GM19467 (cell line): Measurements from ENCODE around the gene DMAC2.
"Not testable (repeated sequence)": the region's sequence is repeated elsewhere in the genome, so short reads cannot be mapped to it uniquely, and the experiment has no call there.

Experiments used
- ATAC-seq: cut with Tn5 transposase; IDR thresholded peaks from one replicate; pipeline ENCODE4 v1.9.1; 2021; ENCODE audit warnings: mild to moderate bottlenecking, moderate library complexity; ENCODE audit not compliant: unreplicated experiment

The DMAC2 gene

DNA sequence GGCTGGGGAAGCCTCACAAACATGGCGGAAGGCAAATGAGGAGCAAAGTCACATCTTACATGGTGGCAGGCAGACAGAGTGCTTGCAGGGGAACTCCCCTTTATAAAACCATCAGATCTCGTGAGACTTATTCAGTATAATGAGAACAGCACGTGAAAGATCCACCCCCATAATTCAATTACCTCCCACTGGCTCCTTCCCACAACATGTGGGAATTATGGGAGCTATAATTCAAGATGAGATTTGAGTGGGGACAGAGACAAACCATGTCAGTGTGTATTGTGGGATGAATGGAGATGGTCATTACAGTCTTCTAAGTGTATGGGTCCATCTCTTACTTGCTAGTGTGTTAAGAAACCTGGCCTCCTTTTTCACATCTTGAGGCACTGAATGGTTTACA, 37.7 kb downstream of the DMAC2 start:
- no peak for ATAC-seq

DNA sequence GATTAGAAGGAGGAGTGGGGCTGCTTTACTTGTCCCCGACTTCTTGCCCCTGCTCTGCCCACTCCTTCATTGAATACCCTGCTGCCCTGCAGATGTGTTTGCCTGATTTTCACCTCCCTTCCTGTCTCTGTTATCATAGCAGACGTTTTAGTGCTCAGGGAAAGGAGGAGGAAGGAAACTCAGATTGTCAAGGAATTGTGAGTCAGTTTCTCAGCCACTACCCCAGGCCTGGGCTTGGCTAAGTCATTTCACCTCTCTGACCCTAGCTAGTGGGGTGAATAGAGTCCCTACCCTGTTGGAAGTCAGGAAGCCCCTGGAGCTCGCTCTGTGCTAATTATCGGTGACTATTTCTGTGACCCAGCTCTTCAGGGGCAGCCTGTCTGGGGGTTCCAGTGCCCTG, 38.2 kb downstream of the DMAC2 start:
- ATAC-seq = no peak

DNA sequence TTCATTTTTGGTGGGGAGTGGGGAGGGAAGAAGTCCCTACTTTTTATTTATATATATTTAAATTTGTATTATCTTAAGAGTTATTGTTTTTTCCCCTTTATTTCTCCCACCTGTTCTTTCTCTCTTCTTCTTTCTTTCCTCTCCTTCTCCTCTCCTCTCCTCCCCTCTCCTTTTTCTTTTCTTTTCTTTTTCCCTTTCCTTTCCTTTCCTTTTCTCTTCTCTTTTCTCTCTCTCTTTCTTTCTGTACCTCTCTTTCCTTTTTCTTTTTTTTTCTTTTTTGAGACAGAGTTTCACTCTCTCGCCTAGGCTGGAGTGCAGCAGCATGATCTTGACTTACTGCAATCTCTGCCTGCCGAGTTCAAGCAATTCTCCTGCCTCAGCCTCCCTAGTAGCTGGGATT, 40.2 kb downstream of the DMAC2 start:
- no peak for ATAC-seq

DNA sequence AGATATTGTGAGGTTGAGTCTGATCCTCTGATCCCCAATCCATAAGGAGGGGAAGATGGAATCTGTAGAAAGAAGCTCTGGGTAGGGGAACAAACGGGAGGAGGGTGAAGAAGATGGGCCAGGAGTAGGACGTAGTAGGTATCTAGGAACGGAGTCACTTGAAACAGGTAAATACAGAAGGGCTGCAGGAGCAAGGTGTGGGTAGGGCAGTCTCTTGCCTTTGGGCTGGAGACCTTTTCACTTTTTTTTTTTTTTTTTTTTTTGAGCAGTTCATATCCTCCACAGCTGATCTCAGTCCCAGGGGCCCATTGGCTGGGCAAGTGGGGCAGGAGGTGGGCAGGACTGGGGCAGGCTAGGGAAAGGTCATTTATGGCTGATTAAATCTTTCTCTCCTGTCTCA, 40.6 kb downstream of the DMAC2 start:
- ATAC-seq = no peak

DNA sequence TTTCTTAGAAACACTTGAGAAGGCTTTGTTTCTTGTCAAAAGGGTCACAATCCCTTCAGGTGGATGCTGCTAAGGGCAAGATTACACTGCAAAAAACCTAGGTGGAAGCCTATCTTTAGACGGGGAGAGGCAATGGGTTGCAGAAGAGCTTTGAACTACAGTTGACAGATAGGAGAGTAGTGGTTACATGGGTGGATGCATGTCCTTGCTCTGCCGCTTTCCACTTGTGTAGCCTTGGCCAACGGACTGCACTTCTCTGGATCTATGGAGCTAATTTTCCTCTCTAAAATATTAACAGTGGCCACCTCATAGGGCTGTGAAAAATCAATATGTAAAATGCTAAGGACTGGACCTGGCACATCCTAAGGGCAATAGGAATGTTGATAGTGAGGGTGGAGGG, 41.1 kb downstream of the DMAC2 start:
- no peak for ATAC-seq

DNA sequence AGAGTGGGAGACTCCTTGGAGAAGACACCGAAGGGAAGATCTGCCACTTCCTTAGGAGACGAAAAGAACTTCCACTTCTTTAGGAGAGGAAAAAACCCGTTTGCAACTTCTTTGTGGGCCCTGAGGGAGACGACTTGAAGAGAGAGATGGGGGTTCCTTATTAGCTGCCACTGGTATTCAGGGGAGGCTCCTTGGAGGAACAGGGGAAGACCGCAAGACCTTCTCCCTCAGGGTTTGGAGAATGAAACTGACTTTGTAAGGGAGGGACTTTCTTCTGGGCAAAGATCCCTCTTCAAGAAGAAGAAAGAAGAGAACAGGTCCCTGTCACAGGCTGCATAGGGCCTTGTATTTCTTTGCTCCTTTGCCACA, 41.7 kb downstream of the DMAC2 start:
- ATAC-seq = no peak

DNA sequence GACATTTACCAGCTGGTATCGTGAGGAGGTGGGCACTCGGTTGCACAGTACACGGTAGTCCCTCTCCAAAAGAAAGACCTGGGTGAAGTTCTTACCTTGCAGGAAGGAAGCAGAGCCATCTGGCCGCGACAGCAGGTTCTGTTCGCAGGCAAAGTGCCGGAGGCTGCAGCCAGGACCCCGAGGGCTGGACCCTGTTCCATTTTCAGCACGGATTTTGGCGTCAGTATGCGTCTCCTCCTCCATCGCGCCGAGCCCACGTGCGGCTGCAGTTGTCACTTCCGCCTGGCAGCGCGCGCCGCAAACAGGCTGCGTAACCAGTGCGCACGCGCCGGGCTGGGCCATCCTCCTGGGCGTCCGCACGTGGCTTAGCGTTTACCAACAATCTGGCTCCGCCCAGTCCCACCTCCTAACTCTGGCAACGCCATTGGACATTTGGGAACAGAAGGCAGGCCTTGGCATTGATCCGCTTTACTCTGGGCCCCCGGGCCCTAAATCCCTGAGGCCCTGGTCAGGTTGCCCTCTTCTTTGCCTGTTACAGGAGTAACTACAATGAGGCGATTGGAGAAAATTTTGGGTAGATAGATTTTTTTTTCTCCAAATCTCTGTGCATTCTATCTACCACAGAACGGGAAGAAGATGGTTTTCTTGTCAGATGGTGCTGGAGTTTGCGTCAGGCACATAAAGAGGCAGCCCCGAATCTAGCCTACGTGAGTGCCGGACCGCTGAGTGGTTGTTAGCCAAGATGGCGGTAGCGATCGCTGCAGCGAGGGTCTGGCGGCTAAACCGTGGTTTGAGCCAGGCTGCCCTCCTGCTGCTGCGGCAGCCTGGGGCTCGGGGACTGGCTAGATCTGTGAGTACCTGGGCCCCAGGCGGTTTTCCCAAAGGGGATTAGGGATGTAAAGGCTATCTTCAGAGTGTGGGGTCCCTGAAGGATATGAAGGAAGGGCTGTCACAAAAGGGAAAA, 42.3 kb downstream of the DMAC2 start, which contains the start of the genes BCKDHA and EXOSC5:
Gene BCKDHA (plus strand): TSS at position 733 of the 964 bp plus-strand sequence. CDS start 10 bp downstream, at position 743.
Gene EXOSC5 (minus strand): TSS at position 274 of the 964 bp plus-strand sequence. CDS start 31 bp downstream, at position 243.
- ATAC-seq = peak; percentile 90

DNA sequence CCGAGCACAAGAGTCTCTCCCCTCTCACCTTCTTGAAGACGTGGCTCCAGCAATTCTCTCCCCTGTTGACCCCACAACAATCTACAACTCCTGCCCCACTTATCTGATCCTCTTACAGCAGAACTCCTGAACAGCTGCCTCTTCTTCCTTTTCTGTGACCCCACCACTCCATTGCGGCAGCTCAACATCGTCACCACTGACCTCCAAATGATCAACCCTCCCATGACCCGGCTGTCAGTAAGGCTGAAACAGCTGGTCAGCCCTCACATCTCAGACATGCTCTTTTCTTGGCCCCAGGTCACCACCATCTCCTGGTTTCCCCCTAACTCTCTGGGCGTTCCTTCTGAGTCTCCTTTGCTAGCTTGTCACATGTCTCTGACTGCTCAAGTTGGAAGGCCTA, 44.4 kb downstream of the DMAC2 start:
- ATAC-seq = no peak

DNA sequence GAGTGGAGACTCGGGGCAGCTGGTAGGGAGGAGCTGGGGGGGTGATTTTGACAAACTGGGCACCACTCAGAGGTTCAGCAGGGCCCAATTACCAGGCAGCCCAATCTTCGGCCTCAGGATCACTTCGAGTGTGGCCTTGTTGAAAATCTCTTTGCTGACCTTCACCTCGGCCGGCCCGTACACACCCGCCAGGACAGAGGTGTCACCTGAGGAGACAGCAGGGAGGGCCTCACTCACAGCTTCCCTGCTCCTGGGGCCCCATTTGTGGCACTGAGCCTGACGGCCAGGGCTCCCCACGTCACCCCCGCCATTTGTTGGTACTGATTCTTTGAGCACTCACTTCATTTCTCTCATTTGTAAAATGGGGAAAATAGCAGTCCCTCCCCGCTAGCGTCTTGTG, 46.9 kb downstream of the DMAC2 start:
- ATAC-seq = no peak

DNA sequence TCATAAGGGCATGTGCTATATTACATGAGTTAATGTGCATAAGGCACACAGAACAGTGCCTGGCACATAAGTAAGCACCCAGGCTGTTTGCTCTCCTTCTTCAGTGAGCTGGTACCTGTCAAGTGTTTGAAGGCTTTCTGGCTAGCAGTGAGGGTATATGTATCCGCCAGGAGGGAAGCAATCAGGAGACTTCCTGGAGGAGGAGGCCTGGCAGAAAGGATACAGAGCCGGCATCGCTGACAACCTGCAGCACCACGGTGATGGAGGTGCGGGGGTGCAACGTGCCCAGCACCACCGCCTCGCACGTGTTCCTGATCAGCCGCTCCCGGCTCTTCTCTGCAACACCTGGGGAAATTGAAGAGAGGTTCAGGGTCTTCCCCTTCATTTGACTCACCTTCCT, 48.1 kb downstream of the DMAC2 start:
- ATAC-seq = no peak

DNA sequence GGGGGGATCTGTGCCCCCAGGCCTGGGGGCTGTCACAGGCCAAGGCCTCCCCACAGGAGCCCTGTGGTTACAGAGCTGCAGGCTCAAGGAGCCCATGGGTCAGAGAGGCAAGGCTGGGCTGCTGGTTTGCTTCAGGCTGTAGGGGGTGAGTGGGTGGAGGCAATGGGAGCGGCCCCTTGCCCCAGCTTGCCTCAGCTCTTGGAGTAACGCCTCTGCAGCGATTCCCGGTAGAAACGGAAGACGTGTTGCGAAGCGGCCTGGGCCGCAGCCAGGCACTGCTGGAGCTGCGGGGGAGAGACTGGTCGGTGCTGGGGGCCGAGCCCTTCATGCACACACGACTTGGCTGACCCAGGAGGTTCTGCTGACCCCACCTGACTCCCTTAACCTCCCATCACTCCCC, 53.3 kb downstream of the DMAC2 start:
- no peak for ATAC-seq

DNA sequence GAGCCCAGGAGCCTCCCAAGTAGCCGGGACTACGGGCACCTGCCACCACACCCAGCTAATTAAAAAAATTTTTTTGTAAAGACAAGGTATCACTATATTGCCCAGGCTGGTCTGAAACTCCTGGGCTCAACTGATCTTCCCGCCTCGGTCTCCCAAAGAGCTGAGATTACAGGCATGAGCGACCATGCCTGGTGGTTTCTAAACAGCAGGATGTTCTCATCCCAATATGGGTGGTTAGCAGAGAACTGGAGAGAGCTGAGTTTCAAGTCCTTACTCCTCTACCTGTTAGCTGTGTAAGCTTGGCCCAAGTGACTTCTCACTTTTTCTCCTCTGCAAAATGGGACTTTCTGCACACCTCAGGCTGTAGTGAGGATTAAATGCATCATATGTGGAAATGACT, 55.4 kb downstream of the DMAC2 start:
- ATAC-seq = no peak

DNA sequence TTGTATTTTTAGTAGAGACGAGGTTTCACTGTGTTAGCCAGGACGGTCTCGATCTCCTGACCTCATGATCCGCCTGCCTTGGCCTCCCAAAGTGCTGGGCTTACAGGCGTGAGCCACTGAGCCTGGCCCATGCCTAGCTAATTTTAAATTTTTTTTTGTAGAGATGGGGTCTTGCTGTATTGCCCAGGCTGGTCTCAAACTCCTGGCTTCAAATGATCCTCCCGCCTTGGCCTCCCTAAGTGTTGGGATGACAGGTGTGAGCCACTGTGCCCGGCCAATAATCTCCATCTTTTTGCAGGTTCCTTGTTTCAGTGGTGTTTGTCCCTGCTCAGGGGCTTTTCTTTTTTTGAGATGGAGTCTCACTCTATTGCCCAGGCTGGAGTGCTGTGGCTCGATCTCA, 58.2 kb downstream of the DMAC2 start:
- ATAC-seq = not testable (repeated sequence)
